ENCODE measurements around the gene CALHM5.
A peak's percentile ranks its signal among the peaks of the same experiment; 100 is the strongest.

CALHM5 gene

DNA sequence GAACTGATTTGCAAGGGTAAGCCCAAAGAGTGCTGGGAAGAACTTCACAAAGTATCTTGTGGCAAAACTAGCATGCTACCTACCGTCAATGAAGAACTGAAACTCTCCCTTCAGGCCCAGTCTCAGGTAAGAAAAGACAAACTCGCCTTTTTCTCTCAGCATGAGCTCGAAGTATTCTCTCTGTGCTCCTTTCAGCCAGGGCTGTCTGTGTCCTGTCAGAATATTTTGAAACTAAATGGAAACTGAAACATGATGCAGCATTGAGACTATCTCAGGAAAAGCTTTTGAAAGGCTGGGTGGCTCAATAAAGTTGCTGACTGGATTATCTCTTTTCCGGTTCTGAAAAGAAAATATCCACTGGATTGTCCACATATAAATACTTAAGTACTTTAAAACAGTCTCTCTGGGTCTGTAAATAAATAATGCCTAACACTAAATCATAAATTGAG is 696 bp downstream of the CALHM5 start:
- DNase-seq, result no peak

DNA sequence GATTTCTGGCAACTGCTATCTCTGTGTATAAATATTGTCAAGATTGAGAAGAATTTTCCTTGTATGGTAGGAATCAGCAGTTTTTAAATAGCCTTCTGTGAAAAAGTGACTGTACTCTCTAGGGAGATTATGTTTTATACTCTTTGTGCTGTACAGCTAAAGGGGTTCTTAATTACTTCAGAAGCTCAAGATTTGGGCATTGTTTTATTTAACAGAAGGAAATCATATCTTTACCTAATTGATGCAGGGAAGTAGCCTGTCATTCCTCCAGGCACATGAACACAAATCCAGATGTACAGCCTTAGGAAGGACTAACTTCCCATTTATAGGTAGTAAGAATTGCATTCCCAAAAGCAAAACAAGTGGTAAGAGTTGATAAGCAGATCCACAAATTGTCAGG is 1.3 kb downstream of the CALHM5 start:
- no peak for DNase-seq

DNA sequence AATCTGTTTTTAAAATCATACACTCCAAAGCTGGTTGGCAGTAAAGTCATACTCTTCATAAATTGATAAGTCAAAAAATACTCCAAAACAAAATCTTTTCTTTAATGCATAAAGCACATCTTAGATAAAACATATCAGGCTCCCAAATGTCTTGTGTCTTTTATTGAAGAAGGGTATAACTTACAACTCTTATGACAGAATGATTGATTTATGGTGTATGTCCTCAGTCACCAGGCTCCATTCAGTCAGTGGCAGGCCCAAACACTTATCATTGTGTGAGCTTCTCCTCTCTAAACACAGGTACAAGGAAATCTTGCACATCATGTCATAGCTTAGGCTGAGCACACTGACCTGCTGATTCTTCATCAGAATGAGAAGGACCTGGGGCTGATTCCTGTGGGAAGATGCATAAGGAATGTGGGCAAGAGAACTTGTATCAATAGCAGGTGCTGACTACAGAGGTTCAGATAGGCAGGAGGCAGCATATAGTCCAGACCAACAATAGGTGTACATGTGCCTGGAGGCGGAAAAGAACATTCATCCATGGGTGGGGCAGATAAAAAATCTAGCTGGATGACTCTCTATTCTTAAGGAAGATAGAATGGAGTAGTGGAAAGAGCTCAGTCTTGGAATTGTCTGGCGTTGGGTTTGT is 1.9 kb downstream of the CALHM5 start:
- no peak for DNase-seq

DNA sequence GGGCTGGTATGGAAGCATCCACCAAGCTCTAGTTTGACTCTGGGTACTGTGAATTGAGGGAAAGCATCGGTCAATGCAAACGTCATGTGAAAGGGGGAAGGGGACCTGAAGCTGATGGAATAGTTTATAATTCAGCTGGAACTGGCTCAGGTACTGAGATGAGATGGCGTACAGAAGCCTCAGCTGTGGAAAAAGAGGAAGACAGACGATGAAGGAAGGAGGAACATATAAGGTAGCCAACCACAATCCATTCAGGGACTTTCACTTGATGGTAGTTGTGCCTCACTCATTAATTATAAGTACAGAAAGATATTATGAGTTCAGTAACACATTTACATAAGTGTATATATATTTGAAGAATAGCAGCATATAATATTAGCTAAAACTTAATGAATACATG is 2.7 kb downstream of the CALHM5 start:
- DNase-seq, result no peak

DNA sequence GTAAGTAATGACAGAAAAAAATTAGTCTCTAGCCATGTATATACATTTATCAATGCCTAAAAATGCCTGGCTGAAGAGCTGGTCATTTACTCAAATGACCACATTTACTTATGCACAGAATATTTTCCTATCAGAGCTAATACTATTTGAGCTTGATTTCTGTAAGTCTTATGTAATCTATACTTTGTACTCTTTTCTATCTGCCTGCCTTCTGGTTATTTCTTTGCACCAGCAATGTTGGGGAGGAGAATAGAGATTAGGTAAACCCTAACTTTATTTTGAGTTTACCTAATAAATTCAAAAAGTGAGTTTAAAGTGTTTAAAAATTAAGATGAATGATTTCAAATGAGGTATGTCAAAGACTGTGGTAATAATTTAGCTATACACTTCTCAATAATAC is 3.7 kb downstream of the CALHM5 start:
- DNase-seq, result no peak

DNA sequence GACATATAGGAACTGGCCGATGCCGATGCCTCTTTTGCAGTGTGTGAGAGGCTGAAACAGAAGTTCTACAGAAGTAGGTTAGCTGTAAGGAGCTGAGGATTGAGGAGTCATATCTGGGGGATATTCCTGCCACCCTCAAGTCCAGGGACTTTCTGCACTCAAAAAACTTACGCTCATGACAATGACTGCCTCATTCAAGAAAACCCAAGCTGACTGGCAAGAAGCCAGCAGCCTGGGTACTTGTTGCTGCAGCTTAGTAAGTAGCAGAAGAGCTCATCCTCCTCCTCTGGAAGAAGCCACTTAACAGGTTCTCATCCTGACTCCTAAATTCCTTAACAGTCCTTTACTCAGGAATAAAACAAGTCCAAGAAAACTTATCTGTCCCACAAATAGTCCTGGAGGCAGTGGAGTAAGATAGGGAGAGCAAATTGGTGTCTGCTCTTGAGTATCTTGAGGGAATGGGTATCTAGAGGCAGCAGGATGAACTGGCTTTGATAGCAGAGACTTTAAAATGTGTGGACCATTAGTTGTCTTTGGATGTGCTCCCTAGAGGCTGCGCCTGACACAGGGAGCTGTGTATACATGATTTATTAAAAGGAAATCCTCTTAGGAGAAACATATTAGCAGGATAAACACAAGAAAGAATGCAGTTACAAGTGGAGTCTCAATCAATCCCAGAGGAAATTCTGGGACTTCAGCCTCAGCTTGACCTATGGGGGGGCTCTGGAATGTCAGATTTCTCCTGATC is 7.4 kb downstream of the CALHM5 start:
- DNase-seq, result no peak

DNA sequence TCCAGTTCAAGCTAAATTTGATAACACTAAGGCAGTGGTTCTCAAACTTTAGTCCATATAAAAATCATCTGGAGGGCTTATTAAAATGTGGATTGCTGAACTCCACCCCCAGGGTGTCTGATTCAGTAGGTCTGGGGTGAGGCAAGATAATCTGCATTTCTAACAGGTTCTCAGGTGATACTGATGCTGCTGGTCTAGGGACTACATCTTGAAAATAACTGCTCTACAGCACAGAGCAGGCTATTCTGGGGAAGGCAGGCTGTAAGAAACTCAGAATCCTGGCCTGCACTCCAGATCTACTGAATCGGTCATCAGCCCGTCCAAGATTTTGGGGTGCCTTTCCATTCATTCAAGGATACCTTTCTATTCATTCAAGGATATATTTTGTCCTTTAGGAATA is 11.5 kb downstream of the CALHM5 start:
- DNase-seq, result no peak

DNA sequence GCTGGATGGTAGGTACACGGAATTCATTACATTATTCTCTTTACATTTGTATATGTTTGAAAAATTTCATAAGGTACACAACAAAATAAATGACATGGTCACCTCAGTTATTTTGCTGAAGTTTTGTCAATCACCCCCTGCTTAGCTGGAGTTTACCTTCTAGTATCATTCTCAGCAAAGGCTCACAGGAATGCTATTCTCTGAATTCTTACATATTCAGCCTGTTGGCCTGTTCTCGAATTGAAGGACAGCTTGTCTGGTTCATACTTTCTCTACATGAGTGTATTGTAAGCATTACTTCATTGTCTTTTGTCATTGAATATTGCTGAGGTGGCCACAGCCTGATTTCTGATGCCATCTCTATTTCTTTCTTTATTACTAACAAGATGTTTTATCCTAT is 12.8 kb downstream of the CALHM5 start:
- no peak for DNase-seq

DNA sequence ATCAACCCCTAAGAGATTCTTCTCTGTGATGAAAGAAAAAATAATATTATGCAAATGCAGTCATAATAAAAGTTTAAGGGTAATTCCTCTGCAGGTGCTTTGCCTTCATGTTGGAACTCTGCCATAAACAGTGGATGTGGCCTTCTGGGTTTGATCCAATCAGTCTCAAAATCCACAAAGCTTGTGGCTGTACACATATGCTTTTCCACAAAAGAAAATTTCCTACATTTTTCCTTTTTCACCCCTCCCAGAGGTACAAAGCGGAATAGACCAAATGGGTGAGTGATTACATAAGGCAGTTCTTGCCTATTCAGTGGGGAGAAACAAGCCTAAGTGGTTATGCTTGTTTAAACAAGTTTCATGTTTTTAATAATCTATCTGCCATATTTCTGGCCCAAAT is 16.7 kb downstream of the CALHM5 start:
- DNase-seq, result no peak

DNA sequence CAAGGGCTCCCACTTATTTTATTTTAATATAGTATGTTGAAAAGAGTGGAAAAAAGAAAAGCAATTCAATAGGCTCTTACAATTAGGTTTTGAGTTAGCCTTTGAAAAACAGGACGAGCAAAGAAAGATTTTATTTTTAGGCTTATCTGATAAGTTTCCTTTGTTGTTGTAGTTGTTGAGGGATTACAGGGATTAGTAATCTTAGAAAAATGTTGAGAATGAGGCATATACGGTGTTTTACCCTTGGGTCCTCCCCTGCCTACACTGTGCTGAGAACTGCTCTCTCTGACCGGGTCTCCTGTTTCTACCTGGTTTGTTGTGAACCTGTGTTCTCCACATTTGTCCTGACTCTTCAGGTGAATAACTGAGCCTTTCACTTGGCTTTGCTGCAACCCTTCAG is 17.3 kb downstream of the CALHM5 start:
- DNase-seq, result no peak

DNA sequence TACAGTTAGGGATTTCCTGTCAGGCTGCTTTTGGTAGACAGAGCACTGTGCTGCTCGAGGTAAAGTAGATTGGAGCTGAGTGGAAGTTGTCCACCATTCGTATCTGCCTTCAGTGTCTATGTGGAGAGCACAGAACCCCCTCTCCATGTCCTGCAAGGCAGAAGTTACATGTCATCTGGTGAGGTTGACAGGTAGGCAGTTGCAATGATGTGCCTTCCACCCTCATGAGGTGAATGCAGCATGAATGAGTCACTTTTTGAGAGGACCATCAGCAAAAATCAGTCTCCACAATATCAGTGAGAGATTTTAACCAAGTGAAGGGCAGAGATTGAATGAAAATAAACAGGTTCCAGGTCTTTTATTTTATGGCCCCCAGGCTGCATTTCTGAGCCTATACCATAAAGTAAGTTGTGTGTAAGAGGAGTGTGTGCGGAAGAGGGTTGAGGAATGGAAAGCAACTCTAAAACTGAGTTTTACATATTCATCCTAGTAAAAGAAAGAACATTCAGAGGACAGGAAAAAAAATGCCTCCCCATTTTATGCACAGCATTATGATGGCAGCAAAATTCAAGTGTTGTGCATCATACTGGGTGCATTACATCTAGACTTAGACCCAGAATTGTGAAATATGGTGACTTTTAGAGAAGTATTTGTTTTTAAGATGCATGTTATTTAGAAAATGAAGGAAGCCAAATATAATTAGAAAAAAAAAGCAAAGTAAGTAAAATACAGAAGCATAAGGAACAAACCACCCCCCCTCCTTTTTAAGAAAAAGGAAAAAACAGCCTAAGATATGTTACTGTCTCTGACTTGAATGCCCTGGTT is 18.2 kb downstream of the CALHM5 start:
- no peak for DNase-seq

DNA sequence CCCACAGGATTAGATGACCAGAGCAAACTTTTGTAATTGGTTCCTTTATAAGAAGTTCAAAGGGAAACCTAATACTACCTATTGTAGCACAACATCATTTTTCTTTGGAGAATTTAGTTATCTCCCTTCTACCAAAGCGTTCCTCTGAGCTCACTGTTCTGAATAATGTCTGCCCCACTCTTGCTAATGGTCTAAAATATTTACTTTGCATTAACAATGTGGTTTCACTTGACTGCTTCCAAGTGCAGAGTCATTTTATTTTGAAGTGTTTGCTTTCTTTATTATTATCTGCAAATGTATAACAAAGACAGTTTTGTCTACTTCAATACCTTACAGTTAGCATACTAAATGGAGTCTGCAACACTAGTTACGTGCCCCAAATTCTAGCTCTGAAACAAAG is 19.0 kb downstream of the CALHM5 start:
- no peak for DNase-seq

DNA sequence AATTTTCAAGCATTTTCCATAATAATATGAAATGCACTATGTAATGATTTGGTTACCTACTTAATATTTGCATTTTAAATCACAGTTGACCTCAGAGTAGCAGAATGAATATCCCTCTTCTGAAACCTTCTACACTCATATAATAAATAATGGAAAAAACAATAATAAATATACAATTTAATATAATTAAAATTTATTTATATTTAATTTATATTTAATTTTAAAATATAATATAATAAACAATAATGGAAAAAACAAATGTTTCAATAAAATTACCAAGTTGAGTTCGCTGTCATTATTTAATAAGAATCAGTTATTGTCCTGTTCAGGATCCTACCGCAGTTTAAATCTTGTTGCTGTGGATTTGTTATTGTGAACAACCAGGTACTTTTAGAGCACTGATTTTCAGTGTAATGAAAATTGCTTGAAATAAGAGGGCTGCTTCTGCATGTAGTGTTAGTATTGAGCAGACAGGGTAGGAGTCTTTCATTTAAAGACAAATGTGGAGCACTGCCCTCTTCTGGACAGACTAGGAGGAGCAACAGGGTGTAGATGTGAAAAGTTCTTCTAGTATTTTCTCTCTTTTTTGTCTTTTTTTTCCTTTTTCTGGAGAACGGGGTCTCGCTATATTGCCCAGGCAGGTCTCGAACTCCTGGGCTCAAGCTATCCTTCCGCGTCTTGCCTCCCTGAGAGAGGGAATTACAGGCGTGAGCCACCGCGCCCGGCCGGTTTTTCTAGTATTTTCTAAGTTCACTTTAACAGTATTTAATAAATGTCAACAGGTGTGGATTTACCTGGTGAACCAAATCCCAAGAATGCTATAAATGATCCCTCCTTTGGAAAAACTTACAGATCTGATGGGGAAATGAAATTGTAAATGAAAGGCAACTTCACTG is 20.5 kb downstream of the CALHM5 start:
- peak; percentile 5 for DNase-seq

DNA sequence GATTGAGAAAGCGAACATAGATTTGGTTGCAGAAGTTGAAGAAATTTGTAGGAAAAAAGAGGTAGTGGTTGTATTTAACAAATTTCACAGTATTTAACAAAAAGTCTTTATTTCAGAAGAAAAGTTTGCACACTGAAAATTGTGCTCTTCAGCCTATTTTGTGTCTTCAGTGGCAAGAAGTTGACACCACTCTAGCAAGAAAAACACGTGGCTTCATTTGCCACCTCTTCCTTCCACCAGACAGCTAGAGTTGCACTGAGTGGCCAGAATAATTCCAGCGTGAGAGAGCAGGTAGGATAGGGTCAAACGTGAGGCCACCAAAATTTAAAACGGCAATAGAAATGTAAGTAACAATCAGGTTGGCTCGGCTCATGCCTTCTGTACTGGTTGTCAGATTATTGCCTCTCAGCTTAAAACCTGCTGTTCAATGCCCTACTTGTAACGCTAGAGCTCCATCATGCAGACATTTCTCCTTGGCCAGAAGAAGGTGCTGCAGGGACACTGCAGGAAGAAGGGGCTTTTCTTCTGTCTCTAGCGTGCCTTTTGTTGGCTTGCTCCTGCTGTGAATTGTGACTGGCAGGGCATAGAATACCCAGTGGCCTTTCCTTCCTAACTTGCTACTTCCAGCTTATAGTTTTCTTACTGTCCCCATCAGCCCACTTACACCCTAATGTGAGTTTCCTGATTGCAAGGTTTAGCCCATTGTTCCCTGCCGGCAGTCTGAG is 22.0 kb downstream of the CALHM5 start:
- DNase-seq, result no peak

DNA sequence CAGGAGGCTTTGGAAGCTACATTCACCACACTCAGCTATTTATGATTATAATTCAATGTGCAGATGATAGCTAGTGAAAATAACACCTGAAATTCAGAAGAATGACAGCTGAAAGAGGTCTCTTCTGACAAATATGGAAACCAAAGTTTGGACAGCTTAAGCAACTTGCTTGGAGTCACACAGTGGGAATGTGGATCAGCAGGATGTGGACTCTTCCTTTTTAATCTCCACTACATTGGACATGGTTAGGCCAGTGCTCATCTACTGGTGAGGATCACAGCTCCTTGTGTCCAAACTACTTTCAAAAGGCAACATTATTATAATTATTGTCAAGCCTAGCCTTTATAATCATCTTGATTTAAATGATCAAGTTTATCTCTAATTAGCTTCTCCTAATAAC is 23.7 kb downstream of the CALHM5 start:
- DNase-seq, result no peak

DNA sequence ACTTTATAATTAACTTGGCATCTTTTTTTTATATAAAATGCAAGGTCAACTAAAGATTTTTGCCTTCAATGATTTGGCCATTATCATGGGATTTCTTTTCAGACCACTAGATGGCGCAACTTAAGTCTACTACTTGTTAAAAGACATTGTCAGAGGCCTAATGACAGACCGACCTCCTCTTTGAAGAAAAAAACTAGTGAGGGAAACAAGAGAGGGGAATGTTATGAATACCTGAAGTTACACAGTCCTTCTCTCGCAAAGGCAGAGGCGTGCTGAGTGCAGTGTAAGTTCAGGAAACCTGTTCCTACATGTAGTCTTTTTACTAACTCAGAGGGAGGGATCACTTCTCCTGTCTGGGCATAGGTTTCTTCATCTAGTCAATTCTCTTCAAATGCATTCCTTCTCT is 24.8 kb downstream of the CALHM5 start:
- peak; percentile 5 for DNase-seq

DNA sequence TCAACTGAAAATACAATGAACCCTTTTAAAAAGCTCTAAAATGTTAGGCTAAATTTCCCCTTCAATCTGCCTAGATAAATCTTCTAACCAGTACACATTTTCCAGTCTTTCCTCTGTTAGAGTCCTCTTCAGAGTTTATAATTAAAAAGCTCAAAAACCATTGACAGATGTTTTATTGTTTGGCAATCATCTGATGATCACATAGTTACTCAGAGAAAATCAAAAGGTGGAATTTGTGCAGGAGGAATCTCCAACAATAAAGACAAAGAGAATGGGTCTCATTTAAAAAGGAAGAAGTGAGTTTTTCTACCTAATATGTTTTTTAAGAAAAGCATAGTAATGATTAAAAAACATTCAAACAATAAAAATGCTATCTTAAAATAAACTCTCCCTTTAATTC is 31.0 kb downstream of the CALHM5 start:
- DNase-seq, result no peak

DNA sequence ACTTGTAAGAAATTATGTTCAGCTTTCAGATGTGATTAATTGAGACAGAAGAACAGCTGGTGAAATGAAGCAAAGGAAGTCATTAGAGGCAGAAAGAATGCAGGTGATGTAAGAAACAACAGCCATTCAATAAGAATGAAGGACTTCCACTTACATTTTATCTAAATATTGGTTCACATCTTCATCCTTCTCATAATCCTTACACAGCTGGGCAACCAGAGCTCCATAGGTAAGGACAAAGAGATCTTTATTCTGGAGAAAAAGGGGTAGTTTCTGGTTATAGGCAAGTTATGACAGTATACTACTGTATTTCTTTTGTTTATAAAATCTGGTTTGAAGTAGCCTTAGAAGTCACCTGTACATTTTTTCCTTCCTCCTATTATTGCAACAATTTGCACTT is 31.7 kb downstream of the CALHM5 start:
- DNase-seq, result no peak

DNA sequence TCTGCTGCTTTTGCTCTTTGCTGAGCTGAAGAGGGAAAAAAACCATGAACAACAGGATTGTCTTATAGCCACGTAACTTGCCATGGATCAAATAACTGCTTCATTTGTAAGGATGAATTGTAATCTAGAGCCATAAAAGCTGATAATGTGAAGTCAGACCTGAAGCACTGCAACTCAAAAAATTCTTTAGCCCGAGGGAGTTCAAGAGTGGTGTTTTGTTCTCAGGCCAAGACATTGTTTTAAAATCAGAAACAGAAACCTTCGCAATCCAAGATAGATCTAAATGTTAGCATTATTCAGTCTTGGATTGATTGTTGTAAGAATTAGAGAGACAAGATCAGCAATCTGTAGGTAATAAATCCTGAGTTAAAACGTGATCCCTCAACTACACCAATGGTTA is 34.2 kb downstream of the CALHM5 start, which contains the start of gene TRAPPC3L:
TSS of gene TRAPPC3L (minus strand) at position 34 of the 400 bp plus-strand sequence. CDS start 170 bp downstream, outside the sequence.
- no peak for DNase-seq

DNA sequence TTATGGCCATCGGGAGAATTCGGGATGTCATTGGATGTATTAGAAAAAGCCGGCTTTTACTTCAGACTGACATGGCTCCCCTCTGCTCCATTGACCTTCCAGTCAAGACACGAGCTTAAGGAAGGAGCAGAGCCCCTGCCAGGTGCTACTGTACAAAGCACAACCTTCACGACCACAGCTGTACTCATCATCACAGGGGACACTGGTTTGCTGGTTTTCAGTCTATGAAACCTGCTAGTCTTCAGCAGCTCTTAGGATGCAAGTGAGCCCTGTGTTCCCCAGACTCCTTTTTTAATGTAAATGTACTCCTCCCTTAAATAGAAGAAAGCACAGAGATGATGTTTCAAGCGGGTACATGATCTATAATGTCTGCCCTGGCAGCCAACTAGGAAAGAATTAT is 35.9 kb downstream of the CALHM5 start:
- no peak for DNase-seq

DNA sequence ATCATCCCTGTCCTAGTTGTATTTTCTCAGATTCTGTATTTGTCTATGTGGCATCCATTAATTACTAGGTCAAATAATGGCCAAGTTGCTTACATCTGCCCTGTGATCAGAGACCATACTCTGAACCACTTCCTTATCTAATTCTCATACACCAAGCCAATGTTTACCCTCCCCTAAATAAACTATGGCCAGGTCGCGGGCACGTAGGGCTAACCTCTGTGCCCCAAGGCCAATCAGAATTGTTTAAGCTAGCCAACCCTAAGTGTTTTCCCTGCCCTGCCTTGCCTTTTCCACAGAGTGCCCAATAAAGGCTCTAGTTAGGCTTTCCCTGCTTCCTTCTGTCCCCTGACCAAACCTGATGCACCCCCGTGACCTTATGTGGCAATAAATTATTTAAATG is 39.4 kb downstream of the CALHM5 start:
- no peak for DNase-seq

DNA sequence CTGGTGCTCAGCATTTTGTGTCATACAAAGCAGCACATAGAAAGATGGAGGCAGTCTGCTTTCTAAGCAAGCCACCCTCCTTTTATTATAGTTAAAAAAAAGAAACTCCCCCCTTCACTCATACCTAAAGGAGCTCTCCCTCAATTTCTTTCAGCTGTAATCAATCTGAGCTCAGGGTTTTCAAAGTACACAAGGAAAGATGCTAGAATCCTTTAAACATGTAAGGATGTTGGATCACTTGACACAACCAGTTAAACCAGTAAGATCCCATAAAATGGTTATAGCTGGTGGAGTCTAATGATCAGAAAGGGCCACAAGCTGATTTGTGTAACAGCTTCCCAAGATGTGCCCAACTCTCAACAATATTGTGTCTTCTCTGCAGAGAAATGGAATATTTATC is 42.0 kb downstream of the CALHM5 start, which contains the start of gene CALHM4:
TSS of gene CALHM4 (plus strand) at position 301 of the 400 bp plus-strand sequence. CDS start at position 344, 43 bp downstream.
- DNase-seq, result no peak

Measured in NCI-H1048 (cell line).